IMR-90 (cell line): ENCODE measurements around the gene VAMP8. TPM values are rescaled to one million over a fixed set of nuclear protein-coding genes. Genes with fewer than 3 reads are reported as not detected.
A peak's percentile ranks its signal among the peaks of the same experiment; 100 is the strongest.

ENCODE experiments used
- ATAC-seq: fragments of 200-7000 bp; cut with Tn5 transposase; 2 replicates; pipeline ENCODE4 v1.9.1; 2020; ENCODE audit warnings: low read depth, mild to moderate bottlenecking, moderate library complexity
- BruUV-seq: library from RNA; stranded (reverse); fragments of 400-500 nt; replicated peaks from 2 replicates; lab custom pipeline; 2021; lab: Mats Ljungman, UMichigan
- CTCF ChIA-PET: fragments of 300-600 bp; formaldehyde crosslinking; extraction: SDS; loops from one replicate; lab custom pipeline; 2021; ENCODE audit warnings: antibody characterized with exemption; lab: Yijun Ruan, JAX
- POLR2A ChIA-PET: fragments of 300-600 bp; sonication (Branson Sonifier 250); formaldehyde crosslinking; loops from one replicate; lab custom pipeline; 2022; ENCODE audit warnings: antibody characterized with exemption; ENCODE audit not compliant: unreplicated experiment; lab: Charles Lee
- DNase-seq: peaks from one replicate; pipeline ENCODE4 v3.0.0; 2013
- H2AFZ ChIP-seq: replicated peaks from 2 replicates; pipeline ENCODE3; 2013; ENCODE audit warnings: low read length, mild to moderate bottlenecking; ENCODE audit not compliant: poor library complexity
- H2AK5ac ChIP-seq: 2 replicates; pipeline ENCODE4 v1.6.1; 2013; ENCODE audit warnings: low read depth, low read length, inconsistent platforms
- H2AK9ac ChIP-seq: replicated peaks from 2 replicates; pipeline ENCODE3; 2013; ENCODE audit warnings: mild to moderate bottlenecking, low read depth, low read length, moderate library complexity; ENCODE audit not compliant: poor library complexity
- H2BK120ac ChIP-seq: 2 replicates; pipeline ENCODE4 v1.6.1; 2013; ENCODE audit warnings: low read depth, low read length, inconsistent platforms
- H2BK15ac ChIP-seq: 3 replicates; pipeline ENCODE4 v1.6.1; 2013; ENCODE audit warnings: low read depth, low read length, inconsistent platforms
- H2BK20ac ChIP-seq: 2 replicates; pipeline ENCODE4 v1.6.1; 2013; ENCODE audit warnings: low read depth, mild to moderate bottlenecking, inconsistent platforms, low read length, moderate library complexity
- H2BK5ac ChIP-seq: 2 replicates; pipeline ENCODE4 v1.6.1; 2013; ENCODE audit warnings: mild to moderate bottlenecking, low read depth, low read length, inconsistent platforms; ENCODE audit not compliant: poor library complexity, severe bottlenecking
- H3K14ac ChIP-seq: replicated peaks from 2 replicates; pipeline ENCODE4 v1.6.1; 2013; ENCODE audit warnings: low read depth, low read length, inconsistent platforms
- H3K18ac ChIP-seq: 2 replicates; pipeline ENCODE4 v1.6.1; 2013; ENCODE audit warnings: low read depth, low read length, control low read depth
- H3K23ac ChIP-seq: 2 replicates; pipeline ENCODE4 v1.6.1; 2013; ENCODE audit warnings: low read depth, low read length, inconsistent platforms
- H3K27ac ChIP-seq: 2 replicates; pipeline ENCODE4 v1.5.1; 2013; ENCODE audit warnings: mild to moderate bottlenecking, control low read depth, low read length; ENCODE audit not compliant: insufficient read depth
- H3K27me3 ChIP-seq: 2 replicates; pipeline ENCODE4 v1.6.1; 2013; ENCODE audit warnings: low read length; ENCODE audit not compliant: control insufficient read depth, insufficient read depth
- H3K36me3 ChIP-seq: 2 replicates; pipeline ENCODE4 v1.6.1; 2013; ENCODE audit warnings: low read length, mixed read lengths; ENCODE audit not compliant: control insufficient read depth, insufficient read depth
- H3K4ac ChIP-seq: 2 replicates; pipeline ENCODE4 v1.6.1; 2013; ENCODE audit warnings: low read depth, low read length, inconsistent platforms
- H3K4me1 ChIP-seq: 2 replicates; pipeline ENCODE4 v1.6.1; 2013; ENCODE audit warnings: low read length, mixed read lengths; ENCODE audit not compliant: control insufficient read depth, insufficient read depth
- H3K4me2 ChIP-seq: 2 replicates; pipeline ENCODE4 v1.6.1; 2013; ENCODE audit warnings: low read depth, mild to moderate bottlenecking, control low read depth, low read length, moderate library complexity
- H3K4me3 ChIP-seq: 2 replicates; pipeline ENCODE4 v1.5.1; 2013; ENCODE audit warnings: low read depth, mild to moderate bottlenecking, control low read depth, low read length, moderate library complexity; ENCODE audit not compliant: insufficient read depth
- H3K56ac ChIP-seq: 2 replicates; pipeline ENCODE4 v1.6.1; 2013; ENCODE audit warnings: low read length, inconsistent platforms; ENCODE audit not compliant: insufficient read depth; ENCODE audit errors: extremely low read depth
- H3K79me1 ChIP-seq, 2 experiments: 2 replicates each; pipeline ENCODE4 v1.6.1; 2013; ENCODE audit warnings: low read length in 2 of 2, inconsistent platforms in 1 of 2, low read depth in 1 of 2
- H3K9ac ChIP-seq: 2 replicates; pipeline ENCODE4 v1.6.1; 2013; ENCODE audit warnings: low read depth, low read length, control low read depth
- H3K9me1 ChIP-seq: 2 replicates; pipeline ENCODE4 v1.6.1; 2013; ENCODE audit warnings: low read length, inconsistent platforms; ENCODE audit not compliant: insufficient read depth
- H3K9me3 ChIP-seq: 2 replicates; pipeline ENCODE4 v1.6.1; 2013; ENCODE audit warnings: low read length; ENCODE audit not compliant: control insufficient read depth, insufficient read depth
- H4K20me1 ChIP-seq: 2 replicates; pipeline ENCODE4 v1.6.1; 2013; ENCODE audit warnings: low read length, inconsistent platforms; ENCODE audit not compliant: insufficient read depth
- H4K5ac ChIP-seq: 2 replicates; pipeline ENCODE4 v1.6.1; 2013; ENCODE audit warnings: mild to moderate bottlenecking, low read depth, low read length, control low read depth
- H4K8ac ChIP-seq, 2 experiments: 2 replicates each; pipeline ENCODE4 v1.6.1; 2013; ENCODE audit warnings: low read depth in 2 of 2, low read length in 2 of 2, control low read depth in 1 of 2, inconsistent platforms in 1 of 2
- H4K91ac ChIP-seq: 2 replicates; pipeline ENCODE4 v1.6.1; 2013; ENCODE audit warnings: low read depth, low read length, inconsistent platforms; ENCODE audit not compliant: insufficient read depth
- BHLHE40 ChIP-seq: fragments of 150-350 bp; IDR thresholded peaks from 2 replicates; pipeline ENCODE4 v1.6.1; 2016; ENCODE audit warnings: mild to moderate bottlenecking, low read depth, low read length
- CEBPB ChIP-seq: IDR thresholded peaks from 2 replicates; pipeline ENCODE4 v1.6.1; 2012; ENCODE audit warnings: low read depth, low read length, improper control_type of control experiment
- CHD1 ChIP-seq: IDR thresholded peaks from 2 replicates; pipeline ENCODE4 v1.6.1; 2012; ENCODE audit warnings: low read depth, low read length, improper control_type of control experiment
- MAFK ChIP-seq: IDR thresholded peaks from 2 replicates; pipeline ENCODE4 v1.6.1; 2012; ENCODE audit warnings: low read depth, low read length, improper control_type of control experiment
- MAZ ChIP-seq: IDR thresholded peaks from 2 replicates; pipeline ENCODE4 v1.6.1; 2012; ENCODE audit warnings: low read depth, mild to moderate bottlenecking, low read length, improper control_type of control experiment, moderate library complexity, borderline replicate concordance
- MXI1 ChIP-seq: IDR thresholded peaks from 2 replicates; pipeline ENCODE4 v1.6.1; 2012; ENCODE audit warnings: low read depth, mild to moderate bottlenecking, low read length, moderate library complexity, borderline replicate concordance
- NFE2L2 ChIP-seq: fragments of 150-350 bp; IDR thresholded peaks from 2 replicates; pipeline ENCODE4 v1.6.1; 2016; ENCODE audit warnings: low read depth, mild to moderate bottlenecking, low read length
- POLR2A ChIP-seq: IDR thresholded peaks from 2 replicates; pipeline ENCODE4 v1.6.1; 2012; ENCODE audit warnings: mild to moderate bottlenecking, low read depth, low read length
- RAD21 ChIP-seq: IDR thresholded peaks from 2 replicates; pipeline ENCODE4 v1.6.1; 2012; ENCODE audit warnings: low read length, improper control_type of control experiment
- RFX5 ChIP-seq: IDR thresholded peaks from 2 replicates; pipeline ENCODE4 v1.8.0; 2012; ENCODE audit warnings: low read depth, mild to moderate bottlenecking, low read length, moderate library complexity
- SMC3 ChIP-seq: fragments of 150-350 bp; IDR thresholded peaks from 2 replicates; pipeline ENCODE4 v1.6.1; 2016; ENCODE audit warnings: low read depth, mild to moderate bottlenecking, antibody characterized with exemption, low read length, moderate library complexity
- USF2 ChIP-seq: fragments of 150-350 bp; IDR thresholded peaks from 2 replicates; pipeline ENCODE4 v1.6.1; 2017; ENCODE audit warnings: mild to moderate bottlenecking, antibody characterized with exemption, low read length, low read depth
- WGBS, 2 experiments: methylation state at CpG; one replicate each; pipeline versions ENCODE4 v1.1.5 to v1.1.7; 2013; ENCODE audit warnings: missing lambda C conversion rate in 2 of 2; ENCODE audit not compliant: insufficient read length in 1 of 2; ENCODE audit errors: extremely low coverage in 2 of 2; 5-methylcytosine and 5-hydroxymethylcytosine counted together
- dilution Hi-C: fragments of 300-500 bp; cut with HindIII; formaldehyde crosslinking; loops from one replicate; pipeline ENCODE4 v1.14.3; 2018; ENCODE audit warnings: low sequenced_read_pairs; ENCODE audit not compliant: unreplicated experiment
- in situ Hi-C: fragments of 300-500 bp; cut with MboI; formaldehyde crosslinking; loops from 3 replicates; pipeline ENCODE4 v1.14.3; 2019; ENCODE audit warnings: low sequenced_read_pairs, inconsistent platforms, mixed read lengths
- intact Hi-C: fragments of 100-400 bp; cut with micrococcal nuclease; formaldehyde crosslinking; loops from 2 replicates; pipeline ENCODE4 v1.10.0; 2022
- polyA plus RNA-seq, 3 experiments: library from polyadenylated mRNA; depleted of rRNA; stranded (reverse); fragments of >200 nt; gene quantifications; 2 replicates each; pipeline ENCODE4 v1.2.3, GENCODE V29; 2012; ENCODE audit warnings: low replicate concordance in 1 of 3
- total RNA-seq: library from RNA; depleted of rRNA; stranded (reverse); fragments of >200 nt; gene quantifications from 2 replicates; pipeline ENCODE4 v1.2.3, GENCODE V29; 2012
- TF ChIP-seq, protein P1 (sequence below): conservative IDR thresholded peaks from 2 replicates; pipeline ENCODE4 v1.5.1; 2012; ENCODE audit warnings: mild to moderate bottlenecking, low read depth, low read length, improper control_type of control experiment
- TF ChIP-seq, protein P2 (sequence below): fragments of 150-350 bp; IDR thresholded peaks from 2 replicates; pipeline ENCODE4 v1.6.1; 2016; ENCODE audit warnings: low read depth, mild to moderate bottlenecking, low read length, moderate library complexity, borderline replicate concordance

VAMP8 gene
- total and polyA plus RNA-seq, 2 of the 4 experiments (the other 2 are of a cell fraction), result 0.90 to 1.9 TPM

DNA sequence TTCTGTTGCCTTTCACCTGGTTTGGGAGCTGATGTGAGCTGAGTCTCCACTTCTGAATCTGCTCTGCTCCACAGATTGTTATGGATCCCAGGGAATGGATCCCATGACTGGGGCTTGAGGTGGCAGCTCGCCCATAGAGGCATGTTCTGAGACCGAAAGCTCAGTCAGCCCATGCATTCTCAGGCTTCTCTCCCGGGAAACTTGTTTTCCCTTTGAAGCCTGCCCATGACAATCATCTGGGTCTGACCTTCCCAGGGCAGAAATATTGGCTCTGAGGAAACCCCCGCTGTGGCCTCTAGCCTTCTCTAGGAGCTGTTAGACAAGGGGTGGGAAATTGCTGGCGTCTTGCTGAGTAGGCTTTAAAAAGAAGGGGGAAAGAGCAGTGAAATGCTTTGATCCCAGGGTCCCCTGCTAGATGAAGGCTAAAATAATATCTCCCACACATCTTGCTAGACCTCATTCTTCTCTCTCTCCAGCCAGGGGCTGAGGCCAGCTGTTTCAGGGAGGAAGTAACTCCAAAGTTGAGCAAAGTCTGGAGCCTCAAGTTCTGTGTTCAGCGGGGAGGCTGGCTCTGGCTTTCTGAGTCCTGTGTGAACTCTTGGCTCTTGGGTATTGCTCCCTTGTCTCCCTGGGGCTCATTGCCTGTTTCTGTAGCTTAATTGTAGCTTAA, 2.0 kb downstream of the VAMP8 start:
- no TSS peak for BruUV-seq
- Histone ChIP-seq H4K8ac (peak overlapping the region; percentile 65 to 66; a peak in 3 of 4 replicates), H4K5ac (peak overlapping the region; percentile 26; the same call in 1 of the 2 replicates), H3K14ac (peak overlapping the region; percentile 28), H3K4ac (peak overlapping the region; percentile 33; the same call in 1 of the 2 replicates), H3K18ac (peak overlapping the region; percentile 16; the same call in 1 of the 2 replicates), H2BK120ac (peak overlapping the region; percentile 71), H3K9me3 (no peaks in the 10 kb centered on the region), H3K79me1 (peaks cover 0 to 4% of the 10 kb centered on the region in 2 experiments; a peak in 1 of 4 replicates), H3K4me3 (no peak overlapping the region), H3K4me2 (no peak overlapping the region; the same call in 1 of the 2 replicates), H3K23ac (peak overlapping the region; percentile 50; the same call in 1 of the 2 replicates), H2BK5ac (no peak overlapping the region), H3K9me1 (peaks cover 9% of the 10 kb centered on the region), H2BK15ac (0 out of 3 replicates have a peak overlapping the region, but pooled peaks have one; percentile 61), H3K9ac (peak overlapping the region; percentile 13; the same call in 1 of the 2 replicates), H3K27ac (peak overlapping the region; percentile 32; the same call in 1 of the 2 replicates), H2AK5ac (no peak overlapping the region), H2BK20ac (peak overlapping the region; percentile 52; the same call in 1 of the 2 replicates), H2AFZ (no peak overlapping the region), H3K36me3 (no peaks in the 10 kb centered on the region), H4K91ac (peak overlapping the region; percentile 57), H3K56ac (no peak overlapping the region), H3K27me3 (no peaks in the 10 kb centered on the region), H4K20me1 (no peaks in the 10 kb centered on the region), H2AK9ac (no peak overlapping the region), H3K4me1 (peaks cover 22% of the 10 kb centered on the region)
- ChIA-PET POLR2A (no interaction called here), CTCF (interaction anchor here (0.6 to 0.9 kb wide), 2 partner anchors 13 to 48 kb away, joined by 3 read pairs; no protein-coding TSS in a partner anchor)
- 73% methylated on average over 2 of the region's 6 CpGs; no CpG with 5 or more reads in 1 of the 2 experiments for WGBS, 2 experiments
- DNase-seq (no peak), ATAC-seq (no peak)
- intact Hi-C loops, result no loop called here
- dilution Hi-C loops, result no loop called here
- in situ Hi-C loops, result no loop called here
- no peak for TF ChIP-seq MXI1
- no peak for TF ChIP-seq RFX5
- TF ChIP-seq, protein P1, sequence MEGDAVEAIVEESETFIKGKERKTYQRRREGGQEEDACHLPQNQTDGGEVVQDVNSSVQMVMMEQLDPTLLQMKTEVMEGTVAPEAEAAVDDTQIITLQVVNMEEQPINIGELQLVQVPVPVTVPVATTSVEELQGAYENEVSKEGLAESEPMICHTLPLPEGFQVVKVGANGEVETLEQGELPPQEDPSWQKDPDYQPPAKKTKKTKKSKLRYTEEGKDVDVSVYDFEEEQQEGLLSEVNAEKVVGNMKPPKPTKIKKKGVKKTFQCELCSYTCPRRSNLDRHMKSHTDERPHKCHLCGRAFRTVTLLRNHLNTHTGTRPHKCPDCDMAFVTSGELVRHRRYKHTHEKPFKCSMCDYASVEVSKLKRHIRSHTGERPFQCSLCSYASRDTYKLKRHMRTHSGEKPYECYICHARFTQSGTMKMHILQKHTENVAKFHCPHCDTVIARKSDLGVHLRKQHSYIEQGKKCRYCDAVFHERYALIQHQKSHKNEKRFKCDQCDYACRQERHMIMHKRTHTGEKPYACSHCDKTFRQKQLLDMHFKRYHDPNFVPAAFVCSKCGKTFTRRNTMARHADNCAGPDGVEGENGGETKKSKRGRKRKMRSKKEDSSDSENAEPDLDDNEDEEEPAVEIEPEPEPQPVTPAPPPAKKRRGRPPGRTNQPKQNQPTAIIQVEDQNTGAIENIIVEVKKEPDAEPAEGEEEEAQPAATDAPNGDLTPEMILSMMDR, result no peak
- TF ChIP-seq NFE2L2, result no peak
- TF ChIP-seq USF2, result no peak
- TF ChIP-seq MAZ, result no peak
- TF ChIP-seq POLR2A, result no peak
- no peak for TF ChIP-seq SMC3
- TF ChIP-seq BHLHE40, result no peak
- TF ChIP-seq CEBPB, result no peak
- TF ChIP-seq MAFK, result no peak
- TF ChIP-seq RAD21, result no peak
- TF ChIP-seq, protein P2, sequence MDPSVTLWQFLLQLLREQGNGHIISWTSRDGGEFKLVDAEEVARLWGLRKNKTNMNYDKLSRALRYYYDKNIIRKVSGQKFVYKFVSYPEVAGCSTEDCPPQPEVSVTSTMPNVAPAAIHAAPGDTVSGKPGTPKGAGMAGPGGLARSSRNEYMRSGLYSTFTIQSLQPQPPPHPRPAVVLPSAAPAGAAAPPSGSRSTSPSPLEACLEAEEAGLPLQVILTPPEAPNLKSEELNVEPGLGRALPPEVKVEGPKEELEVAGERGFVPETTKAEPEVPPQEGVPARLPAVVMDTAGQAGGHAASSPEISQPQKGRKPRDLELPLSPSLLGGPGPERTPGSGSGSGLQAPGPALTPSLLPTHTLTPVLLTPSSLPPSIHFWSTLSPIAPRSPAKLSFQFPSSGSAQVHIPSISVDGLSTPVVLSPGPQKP, result no peak
- no peak for TF ChIP-seq CHD1
